Measurements from ENCODE around the gene AUTS2. TPM values are rescaled to one million over a fixed set of nuclear protein-coding genes. Genes with fewer than 3 reads are reported as not detected.

The AUTS2 gene
- polyA plus RNA-seq, 1 donor (not counting 4 experiments of a cell fraction or from before 2014, with no cell fraction given): 4.7 TPM

DNA sequence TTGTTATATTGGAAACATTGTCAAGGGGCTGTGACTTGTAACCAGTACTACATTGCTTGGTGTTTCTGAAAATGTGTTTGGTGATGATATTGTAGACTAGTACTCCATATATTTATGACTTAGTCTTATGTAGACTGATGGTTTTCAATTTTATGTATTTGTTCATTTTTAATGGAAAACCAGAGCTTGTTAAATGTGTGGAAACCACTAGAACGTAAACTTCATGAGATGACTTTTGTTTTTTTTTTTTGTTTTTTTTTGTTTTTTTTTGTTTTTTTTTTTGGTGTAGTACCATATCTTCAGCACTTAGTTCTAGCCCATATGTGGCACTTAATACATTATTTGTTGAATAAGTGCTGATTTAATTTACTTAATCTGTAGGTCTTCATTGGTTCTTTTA is 518.6 kb downstream of the AUTS2 start:
- Histone ChIP-seq H3K27ac (ENCODE audit: control insufficient read depth, insufficient read depth, low read length) (no peak overlapping the region), H3K36me3 (ENCODE audit: control insufficient read depth in 2 of 2, extremely low read depth in 1 of 2, insufficient read depth in 2 of 2, low read length in 2 of 2) (no peaks in the 10 kb centered on the region), H2AFZ (ENCODE audit: control insufficient read depth, low read length) (no peak overlapping the region), H3K4me1 (ENCODE audit: control insufficient read depth, extremely low read depth, insufficient read depth, low read length) (no peaks in the 10 kb centered on the region), H3K9me3 (ENCODE audit: control insufficient read depth, low read depth, low read length) (no peaks in the 10 kb centered on the region), H4K20me1 (ENCODE audit: control insufficient read depth, extremely low read depth, insufficient read depth, low read length) (no peaks in the 10 kb centered on the region), H3K9ac (ENCODE audit: control insufficient read depth, extremely low read depth, insufficient read depth, low read length) (no peak overlapping the region), H3K79me2 (ENCODE audit: control insufficient read depth, insufficient read depth, low read length) (no peaks in the 10 kb centered on the region), H3K4me3 (ENCODE audit: control insufficient read depth in 2 of 3, extremely low read depth in 1 of 3, insufficient read depth in 2 of 3, low read depth in 1 of 3, low read length in 3 of 3) (no peak overlapping the region), H3K27me3 (ENCODE audit: control insufficient read depth, extremely low read depth, insufficient read depth, low read length) (no peaks in the 10 kb centered on the region), H3K9me1 (ENCODE audit: control insufficient read depth, extremely low read depth, insufficient read depth, low read length) (no peaks in the 10 kb centered on the region), H3K4me2 (ENCODE audit: control insufficient read depth, extremely low read depth, insufficient read depth, low read depth, low read length) (no peak overlapping the region)
- TF ChIP-seq CTCF (optimal IDR thresholded peaks at IDR 0.05 in 1 of 3, IDR thresholded peaks at IDR 0.05 in 1 of 3, conservative IDR thresholded peaks at IDR 0.05 in 1 of 3; ENCODE audit: extremely low read depth in 1 of 3, insufficient read depth in 2 of 3, low read length in 3 of 3) (no peak), EZH2 (IDR thresholded peaks at IDR 0.05; ENCODE audit: low read length) (no peak)
- DNase-seq (ENCODE audit: low read depth, low spot score) (no peak), FAIRE-seq (no peak)
- dilution Hi-C loops (cut with MboI; ENCODE audit: extremely low pct_ligation_motif_present, low sequenced_read_pairs): no loop called here

GRCh38 chr7:70120851-70121250 is 522.6 kb downstream of the AUTS2 start:
- no peaks in the 10 kb centered on the region for H3K9me1 ChIP-seq (ENCODE audit: control insufficient read depth, extremely low read depth, insufficient read depth, low read length)
- no peak overlapping the region for H3K27ac ChIP-seq (ENCODE audit: control insufficient read depth, insufficient read depth, low read length)
- dilution Hi-C loops (cut with MboI; ENCODE audit: extremely low pct_ligation_motif_present, low sequenced_read_pairs): no loop called here
- H4K20me1 ChIP-seq (ENCODE audit: control insufficient read depth, extremely low read depth, insufficient read depth, low read length): no peaks in the 10 kb centered on the region
- TF ChIP-seq EZH2 (IDR thresholded peaks at IDR 0.05; ENCODE audit: low read length) (no peak), CTCF (optimal IDR thresholded peaks at IDR 0.05 in 1 of 3, IDR thresholded peaks at IDR 0.05 in 1 of 3, conservative IDR thresholded peaks at IDR 0.05 in 1 of 3; ENCODE audit: extremely low read depth in 1 of 3, insufficient read depth in 2 of 3, low read length in 3 of 3) (no peak)
- H3K36me3 ChIP-seq (ENCODE audit: control insufficient read depth in 2 of 2, extremely low read depth in 1 of 2, insufficient read depth in 2 of 2, low read length in 2 of 2): no peaks in the 10 kb centered on the region
- no peak for DNase-seq (ENCODE audit: low read depth, low spot score)
- H3K79me2 ChIP-seq (ENCODE audit: control insufficient read depth, insufficient read depth, low read length): no peaks in the 10 kb centered on the region
- no peak overlapping the region for H2AFZ ChIP-seq (ENCODE audit: control insufficient read depth, low read length)
- H3K27me3 ChIP-seq (ENCODE audit: control insufficient read depth, extremely low read depth, insufficient read depth, low read length): no peaks in the 10 kb centered on the region
- no peak for FAIRE-seq
- no peaks in the 10 kb centered on the region for H3K9me3 ChIP-seq (ENCODE audit: control insufficient read depth, low read depth, low read length)
- H3K4me1 ChIP-seq (ENCODE audit: control insufficient read depth, extremely low read depth, insufficient read depth, low read length): no peaks in the 10 kb centered on the region
- H3K9ac ChIP-seq (ENCODE audit: control insufficient read depth, extremely low read depth, insufficient read depth, low read length): no peak overlapping the region
- H3K4me2 ChIP-seq (ENCODE audit: control insufficient read depth, extremely low read depth, insufficient read depth, low read depth, low read length): no peak overlapping the region
- H3K4me3 ChIP-seq (ENCODE audit: control insufficient read depth in 2 of 3, extremely low read depth in 1 of 3, insufficient read depth in 2 of 3, low read depth in 1 of 3, low read length in 3 of 3): no peak overlapping the region
